A549 (cell line): ENCODE measurements around the gene PTEN. TPM values are rescaled to one million over a fixed set of nuclear protein-coding genes. Genes with fewer than 3 reads are reported as not detected.

Experiments used
- ATAC-seq, 2 experiments: fragments of 200-7000 bp in 1 of 2; fragments of >200 bp in 1 of 2; cut with Nextera tagmentation in 1 of 2; cut with Tn5 transposase in 1 of 2; 3 replicates each; pipeline versions ENCODE4 v1.8.0 to v1.9.1; 2018 to 2020; ENCODE audit warnings: mild to moderate bottlenecking in 1 of 2, moderate library complexity in 1 of 2
- CTCF ChIA-PET: fragments of 300-600 bp; sonication (Branson Sonifier 250); formaldehyde crosslinking; extraction: SDS; loops from one replicate; lab custom pipeline; 2021; ENCODE audit warnings: antibody characterized with exemption, inconsistent platforms; lab: Yijun Ruan, JAX
- POLR2A ChIA-PET: fragments of 350-600 bp; formaldehyde crosslinking; extraction: SDS; loops from one replicate; lab custom pipeline; 2021; ENCODE audit warnings: antibody characterized with exemption, inconsistent platforms; lab: Yijun Ruan, JAX
- DNase-seq, 2 experiments: peaks; one replicate each; pipeline versions ENCODE4 v3.0.0 to v3.0.0-alpha.2; 2011 to 2016; ENCODE audit warnings: low read depth in 1 of 2, low spot score in 1 of 2
- FAIRE-seq: peaks from 2 replicates; lab custom pipeline; 2011; peaks lifted over from hg19 to GRCh38; lab: Jason Lieb, UNC
- H3K27ac ChIP-seq, 2 experiments: fragments of >200 bp; sonication (Bioruptor Twin); formaldehyde crosslinking; 3 replicates each; pipeline ENCODE4 v1.5.1; 2016 to 2017
- H3K4me1 ChIP-seq: fragments of >200 bp; sonication (Bioruptor Twin); formaldehyde crosslinking; 3 replicates; pipeline ENCODE4 v1.6.1; 2016
- H3K4me2 ChIP-seq: fragments of >200 bp; sonication (Bioruptor Twin); formaldehyde crosslinking; 3 replicates; pipeline ENCODE4 v1.6.1; 2016
- H3K4me3 ChIP-seq: fragments of >200 bp; sonication (Bioruptor Twin); formaldehyde crosslinking; 3 replicates; pipeline ENCODE4 v1.5.1; 2016
- H3K9me3 ChIP-seq: fragments of >200 bp; sonication (Bioruptor Twin); formaldehyde crosslinking; 3 replicates; pipeline ENCODE4 v1.6.1; 2016
- BHLHE40 ChIP-seq: IDR thresholded peaks from 2 replicates; pipeline ENCODE4 v1.6.1; 2012; ENCODE audit warnings: low read depth, low read length, inconsistent platforms
- CBX8 ChIP-seq: fragments of 200-600 bp; sonication (generic); IDR thresholded peaks from 2 replicates; pipeline ENCODE4 v1.6.1; 2016
- CHD2 ChIP-seq: fragments of 150-350 bp; IDR thresholded peaks from 2 replicates; pipeline ENCODE4 v1.6.1; 2014; ENCODE audit warnings: low read length; ENCODE audit not compliant: partially characterized antibody
- EP300 ChIP-seq, 2 experiments: fragments of >200 bp; sonication (Bioruptor Twin); formaldehyde crosslinking; IDR thresholded peaks; 2 replicates in 1 of 2; 3 replicates in 1 of 2; pipeline ENCODE4 v1.6.1; 2016 to 2017
- GATA3 ChIP-seq: IDR thresholded peaks from 2 replicates; pipeline ENCODE4 v1.6.1; 2012; ENCODE audit warnings: borderline replicate concordance
- HEYL ChIP-seq: fragments of 250-450 bp; sonication (Bioruptor Pico); IDR thresholded peaks from 2 replicates; pipeline ENCODE4 v1.8.0; 2021; ENCODE audit warnings: mild to moderate bottlenecking, moderate library complexity
- HOXA7 ChIP-seq: fragments of 250-450 bp; sonication (Bioruptor Pico); IDR thresholded peaks from 2 replicates; pipeline ENCODE4 v1.5.0; 2020; ENCODE audit warnings: mild to moderate bottlenecking, moderate library complexity
- HOXB13 ChIP-seq: fragments of 250-450 bp; sonication (Bioruptor Pico); IDR thresholded peaks from 2 replicates; pipeline ENCODE4 v1.5.0; 2020; ENCODE audit warnings: low read depth, mild to moderate bottlenecking, moderate library complexity
- MAFK ChIP-seq: fragments of 450-650 bp; IDR thresholded peaks from 2 replicates; pipeline ENCODE4 v1.6.1; 2014; ENCODE audit not compliant: partially characterized antibody
- MYC ChIP-seq: IDR thresholded peaks from 2 replicates; pipeline ENCODE4 v1.6.1; 2012; ENCODE audit warnings: mild to moderate bottlenecking, inconsistent platforms, low read length, improper control_type of control experiment, borderline replicate concordance
- NPAS2 ChIP-seq: fragments of 250-450 bp; sonication (Bioruptor Pico); IDR thresholded peaks from 2 replicates; pipeline ENCODE4 v1.8.0; 2022; ENCODE audit warnings: mild to moderate bottlenecking, moderate library complexity, borderline replicate concordance
- RAD21 ChIP-seq, 2 experiments: fragments of >200 bp in 1 of 2; sonication (Bioruptor Twin) in 1 of 2; formaldehyde crosslinking in 1 of 2; IDR thresholded peaks in 1 of 2; conservative IDR thresholded peaks in 1 of 2; 2 replicates in 1 of 2; 3 replicates in 1 of 2; pipeline ENCODE4 v1.6.1; 2012 to 2018; ENCODE audit warnings: inconsistent platforms in 1 of 2
- RARB ChIP-seq: fragments of 250-450 bp; sonication (Bioruptor Pico); IDR thresholded peaks from 2 replicates; pipeline ENCODE4 v1.8.0; 2021; ENCODE audit warnings: mild to moderate bottlenecking, moderate library complexity
- SMC3 ChIP-seq: fragments of >200 bp; sonication (Bioruptor Twin); formaldehyde crosslinking; IDR thresholded peaks from 3 replicates; pipeline ENCODE4 v1.6.1; 2018; ENCODE audit warnings: inconsistent platforms
- TP53 ChIP-seq: fragments of 250-450 bp; sonication (Bioruptor Pico); IDR thresholded peaks from 2 replicates; pipeline ENCODE4 v1.5.0; 2021; ENCODE audit warnings: mild to moderate bottlenecking, moderate library complexity
- ZNF302 ChIP-seq: fragments of 250-450 bp; sonication (Bioruptor Pico); IDR thresholded peaks from 2 replicates; pipeline ENCODE4 v1.9.0; 2021; ENCODE audit warnings: inconsistent platforms, mild to moderate bottlenecking, moderate library complexity
- WGBS: methylation state at CpG from one replicate; pipeline ENCODE4 v1.1.6; 2017; ENCODE audit errors: missing lambda C conversion rate; 5-methylcytosine and 5-hydroxymethylcytosine counted together
- polyA plus RNA-seq, 4 experiments: library from polyadenylated mRNA; depleted of rRNA in 3 of 4; stranded (reverse); fragments of >200 nt; fragmentation: RNase III in 1 of 4; extraction: RNeasy Plus Mini Kit Qiagen cat#74134 plus additional on column Dnase treatment in 1 of 4; gene quantifications; 2 replicates in 3 of 4; 3 replicates in 1 of 4; pipeline ENCODE4 v1.2.3, GENCODE V29; 2011 to 2017
- TF ChIP-seq, protein P1 (sequence below): fragments of 450-650 bp; IDR thresholded peaks from 2 replicates; pipeline ENCODE4 v1.6.1; 2014; ENCODE audit warnings: antibody characterized with exemption
- TF ChIP-seq, protein P2 (sequence below): fragments of 200-600 bp; sonication (generic); IDR thresholded peaks from 2 replicates; pipeline ENCODE4 v1.6.1; 2016; ENCODE audit warnings: antibody characterized with exemption, mild to moderate bottlenecking, moderate library complexity
- TF ChIP-seq, protein P3 (sequence below): fragments of >200 bp; sonication (Bioruptor Twin); formaldehyde crosslinking; IDR thresholded peaks from 3 replicates; pipeline ENCODE4 v1.5.1; 2016
- TF ChIP-seq, protein P4 (sequence below): fragments of >200 bp; sonication (Bioruptor Twin); formaldehyde crosslinking; IDR thresholded peaks from 2 replicates; pipeline ENCODE4 v1.6.1; 2016

Gene PTEN
- polyA plus RNA-seq, 2 of the 4 experiments (the other 2 are of a cell fraction), result 33.6 to 58.3 TPM

DNA sequence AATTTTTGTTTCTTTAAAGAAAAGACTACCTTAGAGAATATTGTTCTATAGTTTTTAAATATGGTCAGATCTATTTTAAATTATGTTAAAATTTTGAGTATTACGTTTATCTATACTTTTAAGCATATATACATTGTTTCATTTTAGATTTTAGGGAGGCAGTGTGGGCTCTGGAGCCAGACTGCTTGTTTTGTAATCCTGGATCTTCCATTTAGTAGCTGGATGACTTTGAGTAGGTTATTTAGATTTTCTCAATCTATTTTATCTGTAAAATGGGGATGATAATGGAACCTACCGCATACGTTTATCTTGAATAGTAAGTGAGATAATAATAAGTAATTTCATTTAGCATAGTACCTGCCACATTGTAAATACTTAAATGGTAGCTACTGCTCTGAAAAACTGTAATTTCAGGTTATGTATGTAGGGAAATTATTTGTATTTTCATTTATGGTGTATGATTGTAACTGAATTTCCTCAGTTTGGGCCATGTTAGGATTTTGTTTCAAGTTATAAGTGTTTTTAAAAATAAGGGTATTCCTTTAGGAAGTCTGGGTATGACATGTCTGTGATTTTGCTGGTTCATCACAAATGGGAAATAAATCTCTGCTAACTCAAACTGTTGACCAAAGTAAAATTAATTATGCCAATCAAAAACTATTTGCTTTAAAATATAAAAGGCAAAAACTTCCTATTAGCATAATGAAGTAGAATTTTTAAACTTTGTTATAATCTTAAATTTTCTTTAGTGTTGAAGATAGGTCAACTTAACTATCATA lies 6.5 kb downstream of the PTEN start:
- DNase-seq, result no peak
- H3K4me1 ChIP-seq, result peaks cover 59% of the 10 kb centered on the region
- no peak overlapping the region for H3K4me3 ChIP-seq
- no peak overlapping the region for H3K27ac ChIP-seq
- no peak for ATAC-seq
- WGBS, result 85% methylated on average over 3 of the region's 3 CpGs
- TF ChIP-seq MAFK, result peak; percentile 68
- TF ChIP-seq CHD2, result no peak
- peak overlapping the region; percentile 94 for H3K4me2 ChIP-seq
- FAIRE-seq, result no peak
- ChIA-PET CTCF (no interaction called here), POLR2A (no interaction called here)
- no peaks in the 10 kb centered on the region for H3K9me3 ChIP-seq

DNA sequence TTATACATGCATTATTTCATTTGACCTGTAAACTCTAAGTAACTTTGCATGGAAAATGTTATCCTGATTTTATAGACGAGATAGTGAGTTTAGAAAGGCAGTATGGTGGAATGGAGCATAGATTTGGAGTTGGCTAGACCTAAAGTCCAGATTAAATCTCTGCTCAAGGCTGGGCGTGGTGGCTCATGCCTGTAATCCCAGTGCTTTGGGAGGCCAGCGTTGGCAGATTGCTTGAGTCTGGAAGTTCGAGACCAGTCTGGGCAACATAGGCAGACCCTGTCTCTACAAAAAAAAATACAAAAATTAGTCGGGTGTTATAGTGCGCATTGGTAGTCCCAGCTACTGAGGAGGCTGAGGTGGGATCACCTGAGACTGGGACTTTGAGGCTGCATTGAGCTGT lies 9.4 kb downstream of the PTEN start:
- POLR2A ChIA-PET, result interaction anchor here (1.0 to 1.3 kb wide), 2 partner anchors 10 to 11 kb away, joined by 4 to 9 read pairs; partner anchors contain the start of genes KLLN and PTEN
- WGBS, result 95% methylated on average over 6 of the region's 6 CpGs
- no peaks in the 10 kb centered on the region for H3K9me3 ChIP-seq
- peak in 1 of 2 experiments; percentile 19; a peak in 1 of 6 replicates for ATAC-seq
- no peak overlapping the region for H3K27ac ChIP-seq
- CTCF ChIA-PET, result no interaction called here
- no peak for FAIRE-seq
- peaks cover 65% of the 10 kb centered on the region for H3K4me1 ChIP-seq
- no peak overlapping the region for H3K4me3 ChIP-seq
- TF ChIP-seq CBX8 (no peak), EP300 (IDR thresholded peaks at IDR 0.05) (no peak), ZNF302 (CRISPR knock-in tag) (no peak), TP53 (CRISPR knock-in tag) (no peak), GATA3 (no peak), HOXB13 (CRISPR knock-in tag) (no peak)
- TF ChIP-seq, protein P1, sequence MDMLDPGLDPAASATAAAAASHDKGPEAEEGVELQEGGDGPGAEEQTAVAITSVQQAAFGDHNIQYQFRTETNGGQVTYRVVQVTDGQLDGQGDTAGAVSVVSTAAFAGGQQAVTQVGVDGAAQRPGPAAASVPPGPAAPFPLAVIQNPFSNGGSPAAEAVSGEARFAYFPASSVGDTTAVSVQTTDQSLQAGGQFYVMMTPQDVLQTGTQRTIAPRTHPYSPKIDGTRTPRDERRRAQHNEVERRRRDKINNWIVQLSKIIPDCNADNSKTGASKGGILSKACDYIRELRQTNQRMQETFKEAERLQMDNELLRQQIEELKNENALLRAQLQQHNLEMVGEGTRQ, result no peak
- TF ChIP-seq, protein P2, sequence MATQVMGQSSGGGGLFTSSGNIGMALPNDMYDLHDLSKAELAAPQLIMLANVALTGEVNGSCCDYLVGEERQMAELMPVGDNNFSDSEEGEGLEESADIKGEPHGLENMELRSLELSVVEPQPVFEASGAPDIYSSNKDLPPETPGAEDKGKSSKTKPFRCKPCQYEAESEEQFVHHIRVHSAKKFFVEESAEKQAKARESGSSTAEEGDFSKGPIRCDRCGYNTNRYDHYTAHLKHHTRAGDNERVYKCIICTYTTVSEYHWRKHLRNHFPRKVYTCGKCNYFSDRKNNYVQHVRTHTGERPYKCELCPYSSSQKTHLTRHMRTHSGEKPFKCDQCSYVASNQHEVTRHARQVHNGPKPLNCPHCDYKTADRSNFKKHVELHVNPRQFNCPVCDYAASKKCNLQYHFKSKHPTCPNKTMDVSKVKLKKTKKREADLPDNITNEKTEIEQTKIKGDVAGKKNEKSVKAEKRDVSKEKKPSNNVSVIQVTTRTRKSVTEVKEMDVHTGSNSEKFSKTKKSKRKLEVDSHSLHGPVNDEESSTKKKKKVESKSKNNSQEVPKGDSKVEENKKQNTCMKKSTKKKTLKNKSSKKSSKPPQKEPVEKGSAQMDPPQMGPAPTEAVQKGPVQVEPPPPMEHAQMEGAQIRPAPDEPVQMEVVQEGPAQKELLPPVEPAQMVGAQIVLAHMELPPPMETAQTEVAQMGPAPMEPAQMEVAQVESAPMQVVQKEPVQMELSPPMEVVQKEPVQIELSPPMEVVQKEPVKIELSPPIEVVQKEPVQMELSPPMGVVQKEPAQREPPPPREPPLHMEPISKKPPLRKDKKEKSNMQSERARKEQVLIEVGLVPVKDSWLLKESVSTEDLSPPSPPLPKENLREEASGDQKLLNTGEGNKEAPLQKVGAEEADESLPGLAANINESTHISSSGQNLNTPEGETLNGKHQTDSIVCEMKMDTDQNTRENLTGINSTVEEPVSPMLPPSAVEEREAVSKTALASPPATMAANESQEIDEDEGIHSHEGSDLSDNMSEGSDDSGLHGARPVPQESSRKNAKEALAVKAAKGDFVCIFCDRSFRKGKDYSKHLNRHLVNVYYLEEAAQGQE, result no peak
- TF ChIP-seq, protein P3, sequence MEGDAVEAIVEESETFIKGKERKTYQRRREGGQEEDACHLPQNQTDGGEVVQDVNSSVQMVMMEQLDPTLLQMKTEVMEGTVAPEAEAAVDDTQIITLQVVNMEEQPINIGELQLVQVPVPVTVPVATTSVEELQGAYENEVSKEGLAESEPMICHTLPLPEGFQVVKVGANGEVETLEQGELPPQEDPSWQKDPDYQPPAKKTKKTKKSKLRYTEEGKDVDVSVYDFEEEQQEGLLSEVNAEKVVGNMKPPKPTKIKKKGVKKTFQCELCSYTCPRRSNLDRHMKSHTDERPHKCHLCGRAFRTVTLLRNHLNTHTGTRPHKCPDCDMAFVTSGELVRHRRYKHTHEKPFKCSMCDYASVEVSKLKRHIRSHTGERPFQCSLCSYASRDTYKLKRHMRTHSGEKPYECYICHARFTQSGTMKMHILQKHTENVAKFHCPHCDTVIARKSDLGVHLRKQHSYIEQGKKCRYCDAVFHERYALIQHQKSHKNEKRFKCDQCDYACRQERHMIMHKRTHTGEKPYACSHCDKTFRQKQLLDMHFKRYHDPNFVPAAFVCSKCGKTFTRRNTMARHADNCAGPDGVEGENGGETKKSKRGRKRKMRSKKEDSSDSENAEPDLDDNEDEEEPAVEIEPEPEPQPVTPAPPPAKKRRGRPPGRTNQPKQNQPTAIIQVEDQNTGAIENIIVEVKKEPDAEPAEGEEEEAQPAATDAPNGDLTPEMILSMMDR, result no peak
- no peak for DNase-seq
- no peak overlapping the region for H3K4me2 ChIP-seq

DNA sequence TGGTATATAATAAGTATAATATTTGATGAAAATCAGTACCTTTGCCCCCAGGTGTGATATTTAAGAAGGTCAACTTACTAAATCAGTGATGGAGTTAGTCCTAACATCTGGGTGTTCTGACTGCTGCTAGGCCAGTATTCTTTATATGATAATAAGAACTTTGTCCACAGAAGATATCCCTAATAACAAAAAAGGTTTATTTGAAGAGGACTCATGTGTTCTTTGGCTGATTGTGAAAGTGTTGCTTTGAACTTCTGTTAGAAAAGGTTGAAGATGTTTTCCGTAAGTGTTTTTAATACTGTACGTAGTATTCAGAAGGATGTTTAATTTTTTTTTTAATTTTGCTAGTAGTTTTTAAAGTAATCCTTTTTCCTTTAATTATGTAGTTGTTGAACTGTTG lies 10.2 kb downstream of the PTEN start:
- H3K9me3 ChIP-seq, result no peaks in the 10 kb centered on the region
- no peak overlapping the region for H3K27ac ChIP-seq
- H3K4me3 ChIP-seq, result no peak overlapping the region
- no peak for ATAC-seq
- H3K4me2 ChIP-seq, result no peak overlapping the region
- CTCF ChIA-PET, result interaction anchor here (0.7 kb wide), 1 partner anchor 159 kb away, joined by 3 read pairs; no protein-coding TSS in a partner anchor
- FAIRE-seq, result no peak
- POLR2A ChIA-PET, result no interaction called here
- H3K4me1 ChIP-seq, result peaks cover 56% of the 10 kb centered on the region
- 90% methylated on average over 2 of the region's 2 CpGs for WGBS
- DNase-seq, result no peak
- TF ChIP-seq HEYL (no peak), HOXA7 (CRISPR knock-in tag) (no peak), RAD21 (conservative IDR thresholded peaks at IDR 0.05 in 1 of 2, IDR thresholded peaks at IDR 0.05 in 1 of 2) (no peak), SMC3 (no peak), RARB (CRISPR knock-in tag) (no peak), BHLHE40 (no peak), MYC (no peak), CBX8 (no peak), NPAS2 (no peak), EP300 (IDR thresholded peaks at IDR 0.05) (no peak)
- TF ChIP-seq, protein P1, result no peak
- TF ChIP-seq, protein P4, sequence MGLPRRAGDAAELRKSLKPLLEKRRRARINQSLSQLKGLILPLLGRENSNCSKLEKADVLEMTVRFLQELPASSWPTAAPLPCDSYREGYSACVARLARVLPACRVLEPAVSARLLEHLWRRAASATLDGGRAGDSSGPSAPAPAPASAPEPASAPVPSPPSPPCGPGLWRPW, result no peak
- TF ChIP-seq, protein P3, result no peak
